Spleen (tissue), 7 donors: ENCODE data around the gene NBEA.

ENCODE experiments used
- CTCF ChIP-seq, 11 experiments: fragments of 200-600 bp in 7 of 11; fragments of 450-650 bp in 4 of 11; sonication (generic) in 4 of 11; IDR thresholded peaks in 8 of 11; conservative IDR thresholded peaks in 3 of 11; 1 replicate in 7 of 11; 2 replicates in 4 of 11; pipeline versions ENCODE4 v1.4.0 to v1.8.0; 2016 to 2021; ENCODE audit warnings: antibody characterized with exemption in 11 of 11, inconsistent platforms in 4 of 11, mild to moderate bottlenecking in 1 of 11
- POLR2A ChIP-seq, 3 donors: fragments of 450-650 bp; IDR thresholded peaks; one replicate each; pipeline ENCODE4 v1.5.1; 2017; ENCODE audit warnings: antibody characterized with exemption in 3 of 3, mild to moderate bottlenecking in 1 of 3
- POLR2AphosphoS5 ChIP-seq, 3 donors: sonication (generic); formaldehyde crosslinking; IDR thresholded peaks; one replicate each; pipeline ENCODE4 v1.5.1; 2017; ENCODE audit warnings: antibody characterized with exemption in 3 of 3
- donor health status: DM: no; HTN: no; CAD: no; lungs with moderate emphysema.
- donor health status: DM: no; HTN: no; CAD: no.
- donor health status: DM: no; HTN: no; CAD: no.

GRCh38 chr13:35093356-35093755 lies 151.3 kb downstream of the NBEA start:
- TF ChIP-seq CTCF (IDR thresholded peaks at IDR 0.05 in 8 of 11, conservative IDR thresholded peaks at IDR 0.05 in 3 of 11), result no peak
- no peak for TF ChIP-seq POLR2A (IDR thresholded peaks at IDR 0.05)
- no peak for TF ChIP-seq POLR2AphosphoS5 (IDR thresholded peaks at IDR 0.05)
